GM23338 (cell line): ENCODE results near the gene REEP3. TPM values are rescaled to one million over a fixed set of nuclear protein-coding genes. Genes with fewer than 3 reads are reported as not detected.

Experiments
- ATAC-seq: fragments of 200-7000 bp; cut with Tn5 transposase; 3 replicates; pipeline ENCODE4 v1.9.1; 2020
- DNase-seq: peaks from one replicate; pipeline ENCODE4 v3.0.0-alpha.2; 2015; ENCODE audit warnings: low spot score
- H2AFZ ChIP-seq: fragments of 200-600 bp; sonication (generic); 2 replicates; pipeline ENCODE4 v1.8.0; 2016; ENCODE audit warnings: antibody characterized with exemption, mild to moderate bottlenecking, moderate library complexity
- H3F3A ChIP-seq: fragments of 200-600 bp; sonication (generic); replicated peaks from 2 replicates; pipeline ENCODE4 v1.8.0; 2017; ENCODE audit warnings: antibody characterized with exemption, mixed run types, low read depth
- H3K27ac ChIP-seq: fragments of 200-600 bp; sonication (generic); 2 replicates; pipeline ENCODE4 v1.6.1; 2016; ENCODE audit warnings: low read depth
- H3K27me3 ChIP-seq: fragments of 200-600 bp; sonication (generic); 2 replicates; pipeline ENCODE4 v1.8.0; 2016; ENCODE audit warnings: mild to moderate bottlenecking, mixed run types, moderate library complexity; ENCODE audit not compliant: insufficient read depth
- H3K36me3 ChIP-seq: fragments of 200-600 bp; sonication (generic); 2 replicates; pipeline ENCODE4 v1.8.0; 2016; ENCODE audit warnings: mild to moderate bottlenecking; ENCODE audit not compliant: insufficient read depth
- H3K4me1 ChIP-seq: fragments of 200-600 bp; sonication (generic); 2 replicates; pipeline ENCODE4 v1.8.0; 2016; ENCODE audit warnings: mild to moderate bottlenecking, moderate library complexity; ENCODE audit not compliant: insufficient read depth
- H3K4me2 ChIP-seq: fragments of 200-600 bp; sonication (generic); 2 replicates; pipeline ENCODE4 v1.7.1; 2017; ENCODE audit warnings: mixed run types
- H3K4me3 ChIP-seq: fragments of 200-600 bp; sonication (generic); 2 replicates; pipeline ENCODE4 v1.6.1; 2016; ENCODE audit warnings: mixed run types
- H3K79me2 ChIP-seq: fragments of 200-600 bp; sonication (generic); replicated peaks from 2 replicates; pipeline ENCODE4 v1.8.0; 2017; ENCODE audit warnings: mild to moderate bottlenecking; ENCODE audit not compliant: insufficient read depth
- H3K9me2 ChIP-seq: fragments of 200-600 bp; sonication (generic); 2 replicates; pipeline ENCODE4 v1.8.0; 2017; ENCODE audit not compliant: insufficient read depth
- H4K20me1 ChIP-seq: fragments of 200-600 bp; sonication (generic); replicated peaks from 2 replicates; pipeline ENCODE4 v1.8.0; 2017; ENCODE audit warnings: mild to moderate bottlenecking; ENCODE audit not compliant: insufficient read depth
- H3K27ac Mint-ChIP-seq: 2 replicates; pipeline ENCODE4 v1.8.0; 2020; ENCODE audit warnings: inconsistent platforms, mild to moderate bottlenecking, moderate library complexity, mixed read lengths
- H3K27me3 Mint-ChIP-seq: 3 replicates; pipeline ENCODE4 v1.8.0; 2022; ENCODE audit warnings: low read depth, mild to moderate bottlenecking, moderate library complexity, mixed read lengths, inconsistent platforms; ENCODE audit not compliant: insufficient read depth, poor library complexity
- H3K36me3 Mint-ChIP-seq: 3 replicates; pipeline ENCODE4 v1.8.0; 2021; ENCODE audit warnings: low read depth, mild to moderate bottlenecking, inconsistent platforms, moderate library complexity, mixed read lengths
- H3K4me1 Mint-ChIP-seq: 3 replicates; pipeline ENCODE4 v1.8.0; 2020; ENCODE audit warnings: mild to moderate bottlenecking, inconsistent platforms, mixed read lengths
- H3K4me3 Mint-ChIP-seq: 3 replicates; pipeline ENCODE4 v1.8.0; 2021; ENCODE audit warnings: moderate library complexity, mild to moderate bottlenecking, inconsistent platforms, mixed read lengths
- H3K9me3 Mint-ChIP-seq: 3 replicates; pipeline ENCODE4 v1.8.0; 2020; ENCODE audit warnings: moderate library complexity, mild to moderate bottlenecking, inconsistent platforms, mixed read lengths
- CREB1 ChIP-seq: fragments of 250-450 bp; sonication (Bioruptor Pico); IDR thresholded peaks from 2 replicates; pipeline ENCODE4 v1.5.0; 2020; ENCODE audit warnings: low read depth, mild to moderate bottlenecking, moderate library complexity
- CTCF ChIP-seq, 2 experiments: fragments of 200-600 bp in 1 of 2; sonication (generic) in 1 of 2; conservative IDR thresholded peaks; 2 replicates each; pipeline versions ENCODE4 v1.5.1 to v1.6.1; 2016 to 2017; ENCODE audit warnings: antibody characterized with exemption in 2 of 2, low read depth in 2 of 2, mild to moderate bottlenecking in 2 of 2, moderate library complexity in 1 of 2
- ETS1 ChIP-seq: IDR thresholded peaks from 2 replicates; pipeline ENCODE4 v1.6.1; 2016; ENCODE audit warnings: antibody characterized with exemption
- EZH2 ChIP-seq: fragments of 200-600 bp; sonication (generic); IDR thresholded peaks from one replicate; pipeline ENCODE4 v1.8.0; 2017; ENCODE audit warnings: antibody characterized with exemption, mild to moderate bottlenecking, low read depth; ENCODE audit not compliant: unreplicated experiment
- EZH2phosphoT487 ChIP-seq: fragments of 200-600 bp; sonication (generic); IDR thresholded peaks from one replicate; pipeline ENCODE4 v1.8.1; 2018; ENCODE audit warnings: antibody characterized with exemption; ENCODE audit not compliant: unreplicated experiment
- JUNB ChIP-seq: IDR thresholded peaks from one replicate; pipeline ENCODE4 v1.6.1; 2016; ENCODE audit warnings: antibody characterized with exemption; ENCODE audit not compliant: unreplicated experiment
- NANOG ChIP-seq: IDR thresholded peaks from 2 replicates; pipeline ENCODE4 v1.6.1; 2016; ENCODE audit warnings: antibody characterized with exemption, borderline replicate concordance
- POLR2AphosphoS5 ChIP-seq: IDR thresholded peaks from 2 replicates; pipeline ENCODE4 v1.6.1; 2016; ENCODE audit warnings: antibody characterized with exemption, low read depth
- REST ChIP-seq: IDR thresholded peaks from one replicate; pipeline ENCODE4 v1.6.1; 2018; ENCODE audit warnings: antibody characterized with exemption; ENCODE audit not compliant: unreplicated experiment
- STAT1 ChIP-seq: IDR thresholded peaks from one replicate; pipeline ENCODE4 v1.6.1; 2016; ENCODE audit warnings: antibody characterized with exemption; ENCODE audit not compliant: unreplicated experiment
- ZNF114 ChIP-seq: fragments of 250-450 bp; sonication (Bioruptor Pico); IDR thresholded peaks from 2 replicates; pipeline ENCODE4 v1.5.0; 2020; ENCODE audit warnings: mild to moderate bottlenecking, moderate library complexity
- ZNF331 ChIP-seq: fragments of 250-450 bp; sonication (Bioruptor Pico); IDR thresholded peaks from 2 replicates; pipeline ENCODE4 v1.5.0; 2020; ENCODE audit warnings: low read depth, mild to moderate bottlenecking, moderate library complexity
- ZNF462 ChIP-seq: fragments of 250-450 bp; sonication (Bioruptor Pico); IDR thresholded peaks from 2 replicates; pipeline ENCODE4 v1.5.0; 2020; ENCODE audit warnings: mild to moderate bottlenecking, moderate library complexity
- polyA plus RNA-seq: library from polyadenylated mRNA; unstranded; fragments of >200 nt; fragmentation: Nextera tagmentation; extraction: Ambion mirVana; gene quantifications from 2 replicates; pipeline ENCODE4 v1.2.1, GENCODE V29; 2016
- total RNA-seq: library from RNA; depleted of rRNA; stranded (reverse); fragments of >200 nt; shearing (Covaris generic); gene quantifications from 2 replicates; pipeline ENCODE4 v1.2.3, GENCODE V29; 2014

REEP3 gene
- total and polyA plus RNA-seq, 2 experiments from 2014 or later: 29.5 to 48.7 TPM

- Mint-ChIP-seq H3K9me3 (no peaks in the 10 kb centered on the region), H3K4me1 (peaks cover 8% of the 10 kb centered on the region), H3K27ac (no peak overlapping the region), H3K36me3 (no peaks in the 10 kb centered on the region), H3K27me3 (no peaks in the 10 kb centered on the region), H3K4me3 (no peak overlapping the region)
- H3K79me2 ChIP-seq: peaks cover 93% of the 10 kb centered on the region
- no peak overlapping the region for H3K27ac ChIP-seq
- no peak overlapping the region for H2AFZ ChIP-seq
- DNase-seq (no peak), ATAC-seq (no peak)
- no peaks in the 10 kb centered on the region for H3F3A ChIP-seq
- no peaks in the 10 kb centered on the region for H3K9me2 ChIP-seq
- H3K4me3 ChIP-seq: no peak overlapping the region
- TF ChIP-seq STAT1 (no peak), CTCF (conservative IDR thresholded peaks at IDR 0.05; ENCODE audit: low read depth in 2 of 2) (no peak), ZNF331 (CRISPR knock-in tag) (no peak), ZNF114 (CRISPR knock-in tag) (no peak), ZNF462 (no peak), NANOG (no peak), JUNB (no peak), ETS1 (no peak), POLR2AphosphoS5 (no peak), CREB1 (CRISPR knock-in tag) (no peak), REST (no peak), EZH2 (no peak), EZH2phosphoT487 (no peak)
- no peaks in the 10 kb centered on the region for H3K27me3 ChIP-seq
- H4K20me1 ChIP-seq: peaks cover 11% of the 10 kb centered on the region; the same call in 1 of the 2 replicates
- H3K4me2 ChIP-seq: no peak overlapping the region
- H3K4me1 ChIP-seq: 0 out of 2 replicates have a peak, but pooled peaks cover 8% of the 10 kb centered on the region
- H3K36me3 ChIP-seq: no peaks in the 10 kb centered on the region
Observed at GRCh38 chr10:63539994-63540393, 18.8 kb downstream of the REEP3 start.
